Left renal cortex interstitium (tissue), 4 donors: ENCODE results near the gene CARS2. TPM values are rescaled to one million over a fixed set of nuclear protein-coding genes. Genes with fewer than 3 reads are reported as not detected.
"Not testable (repeated sequence)": the region's sequence is repeated elsewhere in the genome, so short reads cannot be mapped to it uniquely, and the experiment has no call there.

Experiments used
- DNase-seq, 4 donors: peaks; one replicate each; pipeline ENCODE4 v3.0.0-alpha.2; 2013; ENCODE audit warnings: low read depth in 4 of 4, low spot score in 2 of 4, missing footprints in 1 of 4
- polyA plus RNA-seq, 4 donors: library from polyadenylated mRNA; unstranded; fragments of 120-200 nt; gene quantifications; one replicate each; pipeline ENCODE4 v1.2.1, GENCODE V29; 2013; ENCODE audit not compliant: insufficient read length in 4 of 4

CARS2 gene
- polyA plus RNA-seq, 4 donors = 56.0 to 87.1 (median 76.0) TPM

DNA sequence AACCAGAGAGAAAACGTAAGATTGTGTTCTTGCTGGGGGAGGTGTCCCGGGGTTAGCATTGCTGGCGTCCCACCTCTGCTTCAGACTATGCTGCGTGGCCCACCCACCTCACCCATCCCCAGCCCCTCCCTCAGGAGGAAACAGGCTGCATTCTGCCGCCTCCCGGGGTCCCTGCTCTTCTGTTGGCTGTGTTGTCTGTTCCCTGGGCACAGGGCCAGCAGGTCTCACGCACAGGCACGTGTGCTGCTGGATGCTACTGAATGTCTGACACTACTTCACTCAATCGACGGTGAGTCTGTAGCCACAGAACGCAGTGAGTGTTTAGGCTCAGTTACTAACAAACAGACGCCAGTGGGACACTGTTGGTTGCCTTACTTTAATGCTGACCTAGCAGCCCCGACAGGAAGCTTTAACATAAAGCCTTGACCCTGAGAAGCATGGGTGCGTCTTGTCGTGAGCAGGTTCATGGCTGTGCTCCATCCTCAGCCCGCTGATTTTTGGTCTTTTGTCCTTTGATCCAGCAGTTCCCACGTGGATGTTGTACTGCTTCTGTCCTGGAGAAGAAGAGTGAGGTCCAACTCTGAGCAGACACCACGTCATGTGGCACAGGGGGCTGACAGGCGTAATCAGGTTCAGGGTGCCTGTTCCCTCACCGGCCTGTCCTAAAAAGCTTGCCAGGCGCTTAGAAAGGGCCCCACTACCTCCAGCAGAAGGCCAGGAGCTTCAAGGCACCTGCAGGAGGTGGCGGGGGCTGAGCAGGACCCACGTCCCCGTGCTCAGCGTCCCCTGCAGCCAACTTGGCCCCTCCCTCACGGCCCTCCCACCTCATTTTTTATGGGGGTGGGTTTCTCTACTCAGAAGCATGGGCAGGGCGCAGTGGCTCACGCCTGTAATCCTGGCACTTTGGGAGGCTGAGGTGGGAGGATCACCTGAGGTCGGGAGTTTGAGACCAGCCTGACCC lies 64.6 kb downstream of the CARS2 start:
- no peak for DNase-seq

DNA sequence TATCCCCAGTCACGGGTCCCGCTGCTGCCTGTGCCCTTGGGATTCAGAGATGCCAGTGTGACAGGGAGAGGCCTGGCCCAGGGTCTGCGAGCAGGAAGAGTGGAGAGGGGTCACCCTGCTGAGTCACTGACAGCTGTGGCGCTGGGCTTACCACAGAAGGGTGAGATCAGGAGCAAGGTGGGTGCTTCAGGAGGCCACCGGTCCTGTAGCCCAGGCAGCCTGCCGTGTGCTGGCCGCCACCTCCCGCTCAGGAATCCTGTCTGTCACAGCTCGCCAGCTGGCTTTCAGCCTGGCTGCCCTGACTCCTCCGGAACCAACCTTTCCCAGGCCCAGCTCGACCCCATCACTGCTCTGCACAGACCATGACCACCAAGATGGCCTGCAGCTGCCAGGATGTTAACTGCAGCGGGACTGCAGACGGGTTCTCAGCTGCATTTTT lies 65.3 kb downstream of the CARS2 start:
- no peak for DNase-seq

DNA sequence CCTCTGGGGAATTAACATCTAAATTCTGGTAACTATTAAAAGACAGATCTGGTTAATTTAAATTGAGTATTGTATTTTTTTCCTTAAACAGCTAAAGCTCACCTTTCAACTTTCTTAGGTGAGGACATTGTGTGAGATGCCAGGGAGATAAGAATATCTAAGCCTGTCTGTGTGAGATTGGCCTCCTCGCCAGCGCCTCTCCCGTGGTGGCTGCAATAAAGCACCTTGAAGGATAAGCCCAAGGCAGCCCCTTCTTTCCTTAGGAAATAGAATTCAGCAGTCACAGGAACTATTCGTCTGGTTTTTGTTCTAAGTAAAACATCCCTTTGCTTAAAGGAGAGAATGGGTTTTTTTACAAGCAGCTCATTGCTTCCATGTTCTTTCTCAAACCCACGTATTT lies 66.0 kb downstream of the CARS2 start:
- DNase-seq = no peak

DNA sequence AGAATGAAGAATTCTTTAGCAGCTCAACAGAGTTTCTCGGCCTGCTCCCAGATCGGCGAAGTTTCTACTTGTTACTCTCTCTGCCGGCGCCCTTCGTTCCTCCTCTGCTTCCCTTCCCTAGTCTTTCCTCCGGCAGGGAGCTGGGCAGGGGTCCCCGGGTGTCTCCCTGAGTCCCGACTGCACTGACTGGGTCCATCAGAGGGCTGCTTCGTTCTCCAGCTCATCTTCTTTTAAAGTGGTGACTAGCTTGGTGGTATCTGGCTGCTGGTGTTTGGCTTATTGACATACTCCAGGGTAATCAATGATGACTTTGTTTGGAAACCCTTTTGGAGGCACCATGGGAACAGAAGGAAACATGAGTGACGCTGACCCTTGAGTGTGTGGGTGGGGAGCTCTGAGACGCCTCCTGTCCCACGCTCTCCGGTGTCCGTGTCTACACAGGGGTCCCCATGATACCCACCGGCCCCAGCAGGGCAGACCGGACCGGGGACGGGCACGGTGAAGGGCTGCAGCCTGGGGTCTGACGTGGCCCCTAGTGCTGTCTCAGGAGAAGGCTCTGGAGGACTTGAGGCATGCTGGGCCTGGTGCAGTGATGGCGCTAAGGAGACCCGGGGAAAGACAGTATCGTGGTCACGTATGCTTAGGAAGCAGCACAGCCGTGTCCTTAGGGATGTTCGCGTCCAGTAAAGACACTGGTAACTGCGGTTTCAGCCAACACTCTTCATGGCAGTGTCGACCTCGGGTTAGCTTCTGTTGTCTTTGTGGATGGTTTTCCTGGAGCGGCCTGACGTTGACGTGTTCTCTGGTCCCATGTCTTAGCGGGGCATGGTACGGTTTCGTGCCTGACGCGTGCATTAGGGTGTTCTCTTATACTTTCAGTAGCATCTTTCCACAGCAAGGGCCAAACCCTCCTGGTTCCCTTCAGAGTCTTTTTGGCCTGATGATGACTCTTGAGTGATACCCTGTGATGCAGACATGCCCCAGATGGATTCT lies 66.8 kb downstream of the CARS2 start:
- DNase-seq = no peak

DNA sequence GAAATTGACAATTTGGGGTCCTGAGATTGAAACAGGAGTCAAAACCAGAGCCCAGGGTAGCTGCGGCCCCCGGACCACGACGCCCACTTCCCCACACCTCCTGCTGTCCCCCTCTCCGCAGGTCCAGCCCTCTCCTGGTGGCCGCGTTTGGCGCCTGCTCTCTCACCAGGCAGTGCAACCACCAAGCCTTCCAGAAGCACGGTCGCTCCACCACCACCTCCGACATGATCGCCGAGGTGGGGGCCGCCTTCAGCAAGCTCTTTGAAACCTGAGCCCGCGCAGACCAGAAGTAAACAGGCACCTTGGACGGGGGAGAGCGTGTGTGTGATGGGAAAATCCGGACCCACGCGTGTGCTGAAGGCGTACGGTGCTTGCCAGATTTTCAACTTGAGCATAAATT lies 67.7 kb downstream of the CARS2 start:
- no peak for DNase-seq

DNA sequence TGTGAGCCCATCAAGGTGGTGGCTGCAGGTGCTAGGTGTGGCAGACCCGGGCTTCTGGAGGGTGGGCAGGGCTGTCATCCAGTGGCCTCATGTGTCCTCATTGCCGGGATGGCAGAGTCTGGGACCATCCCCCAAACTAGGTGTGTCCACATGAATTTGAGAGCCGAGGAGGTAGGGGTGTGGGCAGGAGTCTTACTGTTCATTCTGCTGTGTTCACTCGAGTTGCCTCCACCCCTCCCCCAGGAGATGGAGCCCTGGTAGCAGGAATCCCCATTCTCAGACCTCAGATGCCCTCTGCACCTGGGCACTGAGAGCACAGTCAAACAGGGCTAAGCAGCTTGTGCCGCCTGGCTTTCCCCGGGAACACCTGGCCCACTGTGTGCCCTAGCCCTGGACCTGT lies 68.2 kb downstream of the CARS2 start:
- no peak for DNase-seq

DNA sequence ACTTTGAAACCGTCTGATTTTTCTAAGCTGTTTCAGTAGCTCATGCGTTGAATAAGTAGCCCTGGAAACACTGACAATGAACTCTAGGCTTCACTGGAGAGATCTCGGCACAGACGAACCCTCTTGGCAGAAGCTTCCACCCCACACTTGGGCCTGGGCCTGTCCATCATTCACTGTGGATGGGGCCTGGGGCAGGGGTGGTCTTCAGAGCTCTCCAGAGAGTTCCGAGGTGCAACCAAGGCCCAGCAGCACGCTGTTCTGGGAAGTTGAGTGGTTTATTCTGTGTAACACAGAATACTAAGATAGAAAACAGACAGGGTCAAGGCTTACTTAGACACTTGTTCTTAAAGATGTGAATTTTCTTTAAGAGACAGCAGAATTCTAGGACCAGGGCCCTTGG lies 68.6 kb downstream of the CARS2 start:
- DNase-seq = no peak

DNA sequence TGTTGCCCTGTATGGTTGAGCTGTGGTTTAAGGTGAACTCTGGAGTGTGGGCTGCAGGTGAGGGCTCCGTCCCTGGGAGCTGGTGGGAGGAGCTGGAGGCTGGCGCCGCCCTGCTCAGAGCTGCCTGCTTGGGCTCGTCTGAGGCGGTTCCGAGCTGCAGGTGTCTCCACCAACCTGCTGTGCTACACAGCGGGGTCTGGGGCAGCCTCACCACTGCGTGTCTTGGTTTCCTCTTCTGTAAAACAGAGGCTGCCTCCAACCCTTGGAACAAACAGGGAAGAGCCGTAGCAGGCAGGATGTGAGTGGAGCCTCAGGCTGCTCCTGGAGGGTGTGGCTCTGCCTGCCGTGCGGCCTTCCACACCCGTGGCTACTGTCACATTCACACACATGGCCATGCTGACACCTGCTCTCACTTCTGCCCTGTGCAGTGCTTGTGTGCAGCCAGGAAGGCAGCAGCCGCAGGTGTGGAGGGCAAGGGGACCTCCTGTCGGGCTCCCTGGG lies 69.2 kb downstream of the CARS2 start:
- no peak for DNase-seq

DNA sequence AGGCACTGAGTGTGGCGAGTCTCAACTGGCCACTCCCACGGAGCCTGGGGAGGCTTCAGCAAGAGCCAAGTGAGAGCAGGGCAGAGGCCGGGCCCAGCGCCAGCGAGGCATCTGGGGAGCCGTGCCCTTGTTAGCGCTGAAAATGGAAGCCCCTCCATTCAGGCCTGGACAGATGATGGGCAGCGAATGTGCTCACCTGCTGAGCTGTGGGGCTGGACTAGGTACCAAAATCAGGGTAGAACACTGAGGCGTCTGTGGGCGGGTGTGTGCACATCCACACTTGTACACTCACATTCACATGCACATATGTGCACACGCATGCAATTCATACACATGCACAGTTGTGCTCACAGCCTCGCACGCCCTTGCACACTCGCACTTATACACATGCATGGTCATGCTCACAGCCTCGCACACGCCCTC lies 69.9 kb downstream of the CARS2 start:
- no peak for DNase-seq

DNA sequence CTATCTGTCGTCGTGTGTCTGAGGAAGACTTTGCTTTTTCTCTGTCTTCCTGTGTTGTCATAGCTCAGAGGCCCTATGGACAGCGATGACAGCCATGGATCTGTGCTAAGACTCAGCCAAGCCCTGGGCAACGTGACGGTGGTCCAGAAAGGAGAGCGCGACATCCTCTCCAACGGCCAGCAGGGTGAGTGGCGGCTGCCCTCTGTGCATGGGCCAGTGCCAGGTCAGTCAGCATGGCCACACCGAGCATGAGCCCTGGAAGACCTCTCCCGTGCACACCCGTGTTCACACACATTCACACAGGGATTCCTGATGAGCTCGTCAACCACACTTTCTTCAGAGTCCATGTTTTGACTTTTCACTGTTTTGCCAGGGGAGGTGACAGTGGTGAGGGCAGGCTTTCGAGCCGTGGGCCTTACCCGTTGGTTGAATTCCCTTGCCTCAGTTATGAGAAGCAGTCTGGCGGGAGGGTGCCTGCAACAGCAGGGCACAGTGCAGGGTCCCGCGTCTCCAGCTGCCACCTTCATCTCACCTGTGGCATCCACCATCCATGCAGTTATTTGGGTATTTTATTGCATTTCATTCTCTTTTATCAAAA lies 70.4 kb downstream of the CARS2 start:
- no peak for DNase-seq

DNA sequence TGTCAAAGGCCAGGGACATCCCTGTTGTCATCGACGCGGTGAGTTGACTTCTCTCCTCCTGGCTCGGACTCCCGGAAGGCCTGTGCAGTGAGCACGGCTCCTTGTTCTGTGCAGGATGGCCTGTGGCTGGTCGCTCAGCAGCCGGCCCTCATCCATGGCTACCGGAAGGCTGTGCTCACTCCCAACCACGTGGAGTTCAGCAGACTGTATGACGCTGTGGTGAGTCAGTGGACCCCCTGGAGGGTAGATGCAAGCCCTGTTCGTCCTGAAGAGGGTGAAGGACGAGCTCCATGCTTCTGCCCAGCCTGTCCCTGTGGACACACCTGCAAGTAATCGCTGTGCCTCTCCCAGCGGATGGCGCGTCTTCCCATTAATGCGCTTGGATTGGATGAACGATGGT lies 71.4 kb downstream of the CARS2 start:
- no peak for DNase-seq

DNA sequence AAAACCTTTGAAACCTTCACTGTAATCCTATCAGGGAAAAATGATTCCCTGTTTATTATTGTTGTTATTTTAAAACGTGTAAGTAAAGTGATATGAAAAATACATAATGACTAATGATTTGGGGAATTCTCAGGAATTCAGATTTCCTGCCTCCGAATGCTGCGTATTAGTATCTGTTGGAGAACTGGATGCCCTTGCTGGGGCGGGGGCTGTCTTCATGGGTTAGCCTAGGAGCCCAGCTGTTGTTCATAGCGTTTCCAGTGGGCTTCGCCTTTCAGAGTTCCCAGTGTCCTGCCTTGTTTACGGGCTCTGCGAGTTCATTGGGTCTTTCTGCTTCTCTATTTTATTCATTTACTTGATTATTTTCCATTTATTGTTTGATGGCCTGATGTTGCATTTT lies 72.1 kb downstream of the CARS2 start:
- DNase-seq = no peak

DNA sequence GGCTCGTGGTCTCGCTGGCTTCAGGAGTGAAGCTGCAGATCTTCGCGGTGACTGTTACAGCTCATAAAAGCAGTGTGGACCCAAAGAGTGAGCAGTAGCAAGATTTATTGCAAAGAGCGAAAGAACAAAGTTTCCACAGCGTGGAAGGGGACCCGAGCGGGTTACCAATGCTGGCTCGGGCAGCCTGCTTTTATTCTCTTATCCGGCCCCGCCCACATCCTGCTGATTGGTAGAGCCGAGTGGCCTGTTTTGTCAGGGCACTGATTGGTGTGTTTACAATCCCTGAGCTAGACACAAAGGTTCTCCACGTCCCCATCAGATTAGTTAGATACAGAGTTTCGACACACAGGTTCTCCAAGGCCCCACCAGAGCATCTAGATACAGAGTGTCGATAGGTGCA lies 73.7 kb downstream of the CARS2 start:
- DNase-seq = not testable (repeated sequence)

DNA sequence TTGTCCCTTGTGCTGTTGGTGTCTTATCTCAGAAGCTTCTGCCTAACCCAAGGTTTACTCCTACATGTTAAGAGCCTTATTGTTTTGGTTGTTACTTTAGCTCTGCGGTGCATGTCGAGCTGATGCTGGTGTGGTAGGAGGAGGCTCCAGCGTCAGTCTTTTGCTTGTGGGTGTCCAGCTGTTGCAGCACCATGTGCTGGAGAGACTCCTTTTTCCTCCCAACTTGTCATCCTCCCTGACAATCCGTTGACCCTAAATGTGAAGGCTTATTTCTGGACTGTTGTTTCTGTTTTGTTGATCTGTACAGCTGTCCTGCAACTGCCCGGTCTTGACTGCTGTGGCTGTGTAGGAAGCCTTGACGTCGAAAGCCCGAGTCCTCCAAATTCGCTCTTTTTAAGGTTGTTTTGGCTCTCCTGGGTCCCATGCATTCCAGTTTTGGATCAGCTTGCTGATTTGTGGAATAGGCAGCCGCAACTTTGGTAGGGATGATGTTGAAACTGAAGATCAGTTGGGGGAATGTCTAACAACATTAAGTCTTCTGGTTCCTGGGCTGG lies 75.3 kb downstream of the CARS2 start:
- no peak for DNase-seq

DNA sequence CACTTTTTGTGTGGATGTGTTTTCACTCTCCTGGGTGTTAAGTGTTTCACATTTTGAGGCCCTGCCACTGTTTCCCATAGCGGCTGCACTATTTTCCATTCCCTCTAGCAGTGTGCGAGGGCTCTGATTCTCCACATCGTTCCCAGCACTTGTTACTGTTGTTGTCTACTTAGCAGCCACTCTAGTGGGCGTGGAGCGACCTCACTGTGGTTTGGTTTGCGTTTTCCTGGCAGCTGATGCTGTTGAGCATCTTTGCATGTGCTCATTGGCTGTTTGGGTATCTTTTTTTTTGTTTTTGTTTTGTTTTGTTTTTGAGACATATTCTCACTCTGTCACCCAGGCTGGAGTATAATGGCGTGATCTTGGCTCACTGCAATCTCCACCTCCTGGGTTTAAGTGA lies 76.2 kb downstream of the CARS2 start:
- no peak for DNase-seq

DNA sequence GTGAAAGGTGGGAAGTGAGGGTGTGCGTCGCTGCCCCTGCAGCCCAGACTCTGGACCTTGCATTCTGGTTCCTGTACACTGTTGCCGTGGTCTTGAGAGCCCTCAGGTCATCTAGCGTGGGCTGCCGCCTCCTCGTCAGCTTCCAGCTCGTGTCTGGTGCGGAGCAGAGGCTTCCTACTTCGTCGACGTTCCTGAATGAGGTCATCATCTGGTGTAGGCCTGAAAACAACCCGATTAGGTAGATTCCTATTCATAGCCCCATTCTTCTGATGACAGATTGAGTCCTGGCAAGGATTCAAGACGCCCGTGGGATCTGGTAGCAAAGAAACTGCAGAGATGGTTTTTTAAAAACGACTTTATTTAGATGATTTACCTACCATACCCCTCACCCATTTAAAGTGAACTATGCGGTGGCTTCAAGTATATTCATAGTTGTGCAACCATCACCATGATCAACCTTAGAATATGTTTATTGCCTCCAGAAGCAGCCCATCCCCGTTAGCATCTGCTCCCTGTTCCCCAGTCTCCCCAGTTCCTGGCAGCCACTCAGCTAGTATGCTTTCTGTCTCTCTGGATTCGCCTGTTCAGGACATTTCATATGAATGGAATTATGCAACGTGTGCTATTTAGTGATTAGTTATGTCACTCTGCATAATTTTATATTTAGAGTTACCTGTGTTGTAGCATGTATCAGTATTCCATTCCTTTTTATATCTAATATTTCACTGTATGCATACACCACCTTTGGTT lies 76.8 kb downstream of the CARS2 start:
- DNase-seq = no peak

DNA sequence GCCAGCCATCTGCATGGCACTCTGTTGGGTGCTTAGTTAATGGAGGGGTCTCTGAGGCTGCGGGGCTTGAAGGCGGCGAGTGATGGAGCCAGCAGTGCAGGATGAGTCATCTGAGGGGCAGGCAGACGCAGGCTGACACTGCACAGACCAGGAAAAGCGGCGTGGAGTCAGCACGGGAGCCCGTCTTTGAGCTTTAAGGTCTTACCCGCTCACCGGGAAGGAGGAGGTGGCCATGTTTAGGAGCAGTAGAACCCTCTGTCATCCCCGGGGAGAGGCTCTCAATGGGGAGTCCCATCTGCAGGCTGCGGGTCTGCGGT lies 77.5 kb downstream of the CARS2 start:
- no peak for DNase-seq

DNA sequence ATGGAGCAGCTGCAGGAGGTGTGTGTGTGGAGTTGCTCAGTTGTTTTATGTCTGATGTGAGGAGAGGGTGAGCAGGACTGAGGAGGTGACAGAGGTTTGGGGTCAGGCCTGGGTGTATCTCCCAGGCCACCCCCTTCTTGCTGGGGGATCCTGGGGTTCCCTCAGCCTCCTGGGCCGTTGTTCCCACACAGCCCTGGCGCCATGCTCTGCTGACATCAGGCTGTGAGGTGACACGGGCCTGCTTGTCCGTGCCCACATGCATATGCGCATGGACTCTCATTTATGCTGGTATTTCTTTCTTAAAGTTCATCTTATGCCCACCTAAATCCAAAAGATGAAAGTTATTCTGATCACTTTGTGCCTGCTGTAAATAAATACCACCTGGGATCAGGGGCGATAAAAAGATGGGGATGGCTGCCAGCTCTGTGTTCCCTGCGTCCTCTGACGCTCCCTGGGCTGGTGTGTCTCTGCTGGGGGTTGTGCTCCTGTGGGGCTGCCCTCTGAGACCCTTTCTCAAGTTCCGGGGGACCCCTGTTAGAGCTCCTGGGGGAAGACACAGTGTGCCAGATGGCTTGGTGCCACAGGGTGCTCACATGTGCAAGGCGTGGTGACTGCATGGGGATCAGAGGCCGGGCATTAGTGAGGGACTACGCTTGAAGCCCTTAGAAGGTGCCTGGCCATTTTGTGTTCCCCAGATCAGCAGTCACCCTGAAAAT lies 78.0 kb downstream of the CARS2 start:
- DNase-seq = no peak

DNA sequence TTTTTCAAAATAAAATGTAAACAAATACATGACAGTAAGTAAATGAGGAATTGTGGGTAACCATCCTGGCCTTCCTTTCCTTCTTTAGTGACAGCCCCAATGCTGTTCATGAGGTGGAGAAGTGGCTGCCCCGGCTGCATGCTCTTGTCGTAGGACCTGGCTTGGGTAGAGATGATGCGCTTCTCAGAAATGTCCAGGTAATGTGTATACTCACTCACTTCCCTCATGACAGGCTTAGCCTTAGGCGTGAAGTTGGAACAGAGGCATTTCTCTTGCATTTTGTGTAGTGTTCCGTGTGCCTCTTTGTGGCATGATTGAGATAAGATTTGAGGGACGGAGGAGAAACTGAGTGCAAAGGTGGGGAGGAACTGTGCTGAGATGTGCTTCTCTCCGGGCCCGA lies 78.6 kb downstream of the CARS2 start:
- DNase-seq = no peak
